GM10266 (cell line): ENCODE data around the gene ASAH2B.
"Not testable (repeated sequence)": the region's sequence is repeated elsewhere in the genome, so short reads cannot be mapped to it uniquely, and the experiment has no call there.

Experiments used
- DNase-seq: peaks from one replicate; pipeline ENCODE4 v3.0.0; 2012; ENCODE audit errors: extremely low spot score
- TF ChIP-seq, protein P1 (sequence below): IDR thresholded peaks from 2 replicates; pipeline ENCODE4 v1.5.1; 2012; ENCODE audit warnings: mild to moderate bottlenecking, low read depth; ENCODE audit not compliant: control insufficient read depth, insufficient read depth; ENCODE audit errors: missing control alignments

Gene ASAH2B

DNA sequence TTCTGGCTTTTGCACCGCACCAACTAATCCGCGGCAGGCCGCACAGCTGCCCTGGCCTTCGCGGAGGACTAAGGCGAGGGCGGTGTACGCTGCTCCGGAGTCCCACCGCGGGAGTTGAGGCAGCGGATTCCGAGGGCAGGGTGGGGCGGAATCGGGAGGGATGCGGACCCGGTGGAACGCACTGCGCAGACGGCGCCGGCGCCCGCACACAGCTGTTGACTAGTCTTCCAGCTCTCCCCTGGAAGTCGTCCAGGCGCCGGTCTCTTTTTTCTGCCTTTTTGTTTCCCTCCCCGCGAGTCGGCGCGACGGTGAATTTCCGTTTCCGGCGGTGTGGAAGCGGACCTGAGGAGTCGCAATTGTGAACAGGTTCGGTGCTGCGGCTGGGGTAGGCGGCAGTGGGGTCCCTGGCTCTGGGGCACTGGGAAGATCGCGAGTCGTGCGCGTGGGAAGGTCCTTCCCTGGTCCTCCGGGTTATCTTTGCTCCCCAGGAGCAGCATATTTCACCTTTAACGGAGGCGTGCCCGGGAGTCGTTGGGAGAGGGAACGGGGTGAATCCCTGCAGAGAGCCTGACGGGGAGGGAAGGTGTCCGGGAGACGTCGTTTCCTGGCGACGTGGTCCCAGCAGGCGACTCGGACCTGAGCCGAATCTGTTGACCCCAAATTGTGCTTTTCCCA, at the start of gene ASAH2B:
Gene ASAH2B (plus strand): TSS at position 319 of the 675 bp plus-strand sequence. CDS start 5,195 bp downstream, outside the sequence.
- DNase-seq, result peak; percentile 47
- TF ChIP-seq, protein P1, sequence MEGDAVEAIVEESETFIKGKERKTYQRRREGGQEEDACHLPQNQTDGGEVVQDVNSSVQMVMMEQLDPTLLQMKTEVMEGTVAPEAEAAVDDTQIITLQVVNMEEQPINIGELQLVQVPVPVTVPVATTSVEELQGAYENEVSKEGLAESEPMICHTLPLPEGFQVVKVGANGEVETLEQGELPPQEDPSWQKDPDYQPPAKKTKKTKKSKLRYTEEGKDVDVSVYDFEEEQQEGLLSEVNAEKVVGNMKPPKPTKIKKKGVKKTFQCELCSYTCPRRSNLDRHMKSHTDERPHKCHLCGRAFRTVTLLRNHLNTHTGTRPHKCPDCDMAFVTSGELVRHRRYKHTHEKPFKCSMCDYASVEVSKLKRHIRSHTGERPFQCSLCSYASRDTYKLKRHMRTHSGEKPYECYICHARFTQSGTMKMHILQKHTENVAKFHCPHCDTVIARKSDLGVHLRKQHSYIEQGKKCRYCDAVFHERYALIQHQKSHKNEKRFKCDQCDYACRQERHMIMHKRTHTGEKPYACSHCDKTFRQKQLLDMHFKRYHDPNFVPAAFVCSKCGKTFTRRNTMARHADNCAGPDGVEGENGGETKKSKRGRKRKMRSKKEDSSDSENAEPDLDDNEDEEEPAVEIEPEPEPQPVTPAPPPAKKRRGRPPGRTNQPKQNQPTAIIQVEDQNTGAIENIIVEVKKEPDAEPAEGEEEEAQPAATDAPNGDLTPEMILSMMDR, result no peak

GRCh38 chr10:50697819-50698218, 41.9 kb upstream of the ASAH2B start:
- DNase-seq, result not testable (repeated sequence)

GRCh38 chr10:50701947-50702346, 37.8 kb upstream of the ASAH2B start:
- not testable (repeated sequence) for DNase-seq

DNA sequence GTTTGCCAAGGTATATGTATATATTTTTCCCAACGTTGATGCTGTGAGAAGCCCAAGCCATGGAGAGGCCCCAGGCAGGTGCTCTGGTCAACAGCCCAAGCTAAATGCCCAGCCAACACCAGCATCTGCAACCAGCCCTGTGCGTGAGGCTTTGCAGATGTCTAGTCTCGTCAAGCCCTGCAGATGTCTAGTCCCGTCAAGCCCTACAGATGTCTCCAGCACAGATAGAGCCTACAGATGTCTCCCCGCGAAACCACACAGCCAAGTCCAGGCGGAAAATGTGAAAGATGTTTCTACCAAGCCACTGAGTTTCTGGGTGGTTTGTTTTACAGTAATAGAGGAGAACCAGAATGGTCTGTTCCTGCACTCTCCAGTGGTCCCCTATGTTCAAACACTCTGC, 36.7 kb upstream of the ASAH2B start:
- DNase-seq, result not testable (repeated sequence)

DNA sequence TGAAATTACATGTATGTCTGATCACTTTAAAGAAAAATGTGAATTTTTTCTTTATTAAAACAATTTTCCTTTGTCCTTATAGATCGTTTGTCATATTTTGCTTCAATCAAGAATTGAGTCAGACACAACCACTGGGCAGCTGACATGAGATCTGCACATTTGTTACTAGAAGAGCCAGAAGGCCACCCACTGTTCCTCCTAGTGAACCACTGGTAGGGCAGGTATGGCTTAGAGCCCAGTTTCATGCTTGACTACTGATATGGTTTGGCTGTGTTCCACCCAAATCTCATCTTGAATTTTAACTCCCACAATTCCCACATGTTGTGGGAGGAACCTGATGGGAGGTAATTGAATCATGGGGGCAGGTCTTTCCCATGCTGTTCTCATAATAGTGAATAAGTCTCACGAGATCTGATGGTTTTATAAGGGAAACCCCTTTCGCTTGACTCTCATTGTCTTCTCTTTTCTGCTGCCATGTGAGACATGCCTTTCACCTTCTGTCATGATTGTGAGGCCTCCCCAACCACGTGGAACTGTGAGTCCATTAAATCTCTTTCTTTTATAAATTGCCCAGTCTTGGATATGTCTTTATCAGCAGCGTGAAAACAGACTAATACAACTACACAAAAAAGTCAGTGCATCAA, 35.2 kb upstream of the ASAH2B start:
- not testable (repeated sequence) for DNase-seq

- DNase-seq, result not testable (repeated sequence)
These were observed 33.7 kb upstream of the ASAH2B start for GRCh38 chr10:50706006-50706405.

GRCh38 chr10:50710241-50710640, 29.5 kb upstream of the ASAH2B start:
- DNase-seq, result not testable (repeated sequence)

DNA sequence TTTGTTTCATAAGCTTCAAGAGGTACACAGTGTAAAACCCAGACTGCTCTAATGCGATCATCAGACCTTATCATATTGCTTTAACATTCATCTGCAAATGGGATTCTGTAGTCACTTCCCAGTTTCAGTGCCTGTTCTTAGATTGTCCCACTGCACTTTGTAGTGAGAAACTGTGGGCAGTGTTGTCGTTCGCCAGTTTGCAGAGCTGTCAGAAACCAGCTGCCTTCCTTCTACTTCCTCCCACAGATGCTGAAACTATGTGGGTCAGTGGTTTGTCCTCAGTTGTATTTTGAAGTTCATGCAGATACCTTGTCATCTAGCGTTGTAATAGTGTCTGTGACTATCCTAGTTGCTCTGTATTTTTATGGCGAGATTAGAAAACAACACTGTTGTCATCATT, 15.9 kb upstream of the ASAH2B start:
- not testable (repeated sequence) for DNase-seq

DNA sequence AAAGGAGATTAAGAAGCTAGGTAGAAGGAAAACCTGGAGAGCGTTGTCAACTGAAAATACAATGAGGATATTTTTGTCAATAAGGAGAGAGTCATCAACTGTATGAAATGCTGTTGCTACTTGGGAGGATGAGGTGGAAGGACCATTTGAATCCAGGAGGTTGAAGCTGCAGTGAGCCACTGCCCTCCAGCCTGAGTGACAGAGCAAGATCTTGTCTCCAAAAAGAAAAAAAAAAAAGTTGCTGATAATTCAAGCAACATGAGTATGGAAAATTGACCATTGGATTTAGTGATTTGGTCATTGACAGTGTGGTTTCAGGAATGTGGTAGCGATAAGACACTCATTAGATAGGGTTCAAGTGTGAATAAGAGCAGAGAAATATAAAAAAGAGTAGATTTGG, 11.6 kb upstream of the ASAH2B start:
- DNase-seq, result not testable (repeated sequence)

GRCh38 chr10:50738987-50739617, 634 bp upstream of the ASAH2B start:
- not testable (repeated sequence) for DNase-seq

DNA sequence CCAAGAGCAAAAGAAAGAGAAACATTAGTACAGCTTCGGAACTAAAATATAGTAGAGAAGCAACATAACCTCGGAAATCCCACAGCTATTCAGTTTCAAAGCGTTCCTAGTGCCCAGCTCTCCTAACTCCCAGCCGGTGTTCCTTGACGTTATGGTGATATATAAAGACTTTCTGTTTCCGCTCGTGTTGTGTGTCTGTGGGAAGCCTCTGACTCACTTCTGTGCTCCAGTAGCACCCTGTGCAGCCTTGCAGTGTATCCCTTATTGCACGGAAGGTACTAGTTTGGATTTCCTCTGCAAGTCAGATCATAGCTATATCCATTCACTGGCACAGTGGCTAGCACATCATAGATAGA, 535 bp downstream of the ASAH2B start:
- TF ChIP-seq, protein P1, result no peak
- peak; percentile 4 for DNase-seq

GRCh38 chr10:50742820-50743219, 3.1 kb downstream of the ASAH2B start:
- DNase-seq, result not testable (repeated sequence)

DNA sequence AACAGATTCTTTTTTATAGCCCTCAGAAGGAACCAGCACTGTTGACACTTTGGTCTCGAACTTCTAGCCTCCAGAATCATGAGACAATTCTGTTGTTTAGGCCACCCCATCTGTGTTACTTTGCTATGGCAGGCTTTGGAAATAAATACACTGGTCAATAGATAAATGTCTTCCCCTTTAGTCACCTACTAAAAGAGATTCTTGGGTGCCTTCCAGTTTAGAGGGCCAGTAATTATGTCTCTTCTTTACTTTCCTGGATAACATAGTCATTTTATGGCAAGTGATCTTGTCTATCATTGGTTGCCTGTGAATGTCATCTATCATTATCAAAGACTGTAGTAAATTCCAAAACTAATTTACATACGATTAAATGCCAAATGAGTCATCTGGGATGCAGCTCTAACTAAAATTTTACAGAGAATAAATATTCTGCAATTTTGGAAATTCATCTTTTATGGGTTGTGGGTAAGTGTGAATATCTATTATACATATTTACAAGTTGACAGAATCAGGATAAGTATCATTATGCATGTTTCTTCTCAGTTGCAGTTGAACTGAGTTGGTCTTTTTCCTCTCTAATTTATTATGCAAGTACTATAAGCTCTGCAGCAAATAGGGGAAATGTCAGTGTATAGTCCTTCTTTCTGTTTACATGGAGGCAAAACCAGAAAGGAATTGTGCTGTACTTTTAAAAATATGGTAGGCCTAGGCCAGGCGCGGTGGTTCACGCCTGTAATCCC, 27.2 kb downstream of the ASAH2B start:
- not testable (repeated sequence) for DNase-seq

DNA sequence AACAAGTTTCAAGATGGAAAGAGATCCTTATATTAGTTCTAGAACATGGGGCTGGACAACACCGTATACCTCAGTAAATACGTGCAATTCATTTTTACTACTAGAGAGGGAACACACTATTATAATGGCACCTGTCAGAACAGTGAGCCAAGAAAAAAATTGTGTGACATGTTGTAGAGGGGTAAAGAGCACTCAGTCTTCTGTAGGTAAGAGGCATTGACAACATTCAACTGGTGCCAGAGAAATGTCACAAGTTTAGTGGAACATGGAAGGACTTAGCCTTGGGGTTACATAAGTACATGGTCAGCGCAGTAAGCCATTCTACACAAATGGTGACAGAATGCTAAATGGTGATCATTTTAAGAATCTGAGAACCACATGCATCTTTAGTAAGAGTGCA, 32.3 kb downstream of the ASAH2B start:
- not testable (repeated sequence) for DNase-seq

- not testable (repeated sequence) for DNase-seq
These were observed 35.1 kb downstream of the ASAH2B start for GRCh38 chr10:50774868-50775267.

DNA sequence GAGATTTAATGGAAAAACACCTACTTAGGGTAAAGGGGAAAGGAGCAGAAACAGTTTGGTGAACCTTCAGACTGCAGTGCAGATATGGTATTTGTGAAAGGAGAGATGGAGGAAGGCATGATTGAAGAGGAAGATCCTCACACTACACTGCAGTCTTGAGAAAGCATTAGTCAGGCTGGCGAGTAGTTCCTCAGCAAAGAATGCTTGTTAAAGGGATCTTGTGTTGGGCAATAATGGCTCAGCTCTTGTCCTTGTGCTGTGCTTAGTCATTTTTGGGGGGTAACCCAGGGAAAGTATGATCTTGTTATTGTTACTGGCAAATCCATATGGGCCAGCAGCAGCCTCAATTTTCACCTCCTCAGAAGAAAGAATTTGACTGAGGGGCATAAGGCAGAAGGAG, 40.3 kb downstream of the ASAH2B start:
- DNase-seq, result not testable (repeated sequence)

GRCh38 chr10:50782017-50782416, 42.3 kb downstream of the ASAH2B start:
- DNase-seq, result not testable (repeated sequence)

DNA sequence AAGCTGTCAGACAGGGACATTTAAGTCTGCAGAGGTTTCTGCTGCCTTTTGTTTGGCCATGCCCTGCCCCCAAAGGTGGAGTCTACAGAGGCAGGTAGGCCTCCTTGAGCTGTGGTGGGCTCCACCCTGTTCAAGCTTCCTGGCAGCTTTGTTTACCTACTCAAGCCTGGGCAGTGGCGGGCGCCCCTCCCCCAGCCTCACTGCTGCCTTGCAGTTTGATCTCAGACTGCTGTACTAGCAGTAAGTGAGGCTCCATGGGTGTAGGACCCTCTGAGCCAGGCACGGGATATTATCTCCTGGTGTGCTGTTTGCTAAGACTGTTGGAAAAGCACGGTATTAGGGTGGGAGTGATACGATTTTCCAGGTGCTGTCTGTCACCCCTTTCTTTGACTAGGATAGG, 48.2 kb downstream of the ASAH2B start:
- DNase-seq, result not testable (repeated sequence)
